Measurements from ENCODE around the gene EPHB2.

DNA sequence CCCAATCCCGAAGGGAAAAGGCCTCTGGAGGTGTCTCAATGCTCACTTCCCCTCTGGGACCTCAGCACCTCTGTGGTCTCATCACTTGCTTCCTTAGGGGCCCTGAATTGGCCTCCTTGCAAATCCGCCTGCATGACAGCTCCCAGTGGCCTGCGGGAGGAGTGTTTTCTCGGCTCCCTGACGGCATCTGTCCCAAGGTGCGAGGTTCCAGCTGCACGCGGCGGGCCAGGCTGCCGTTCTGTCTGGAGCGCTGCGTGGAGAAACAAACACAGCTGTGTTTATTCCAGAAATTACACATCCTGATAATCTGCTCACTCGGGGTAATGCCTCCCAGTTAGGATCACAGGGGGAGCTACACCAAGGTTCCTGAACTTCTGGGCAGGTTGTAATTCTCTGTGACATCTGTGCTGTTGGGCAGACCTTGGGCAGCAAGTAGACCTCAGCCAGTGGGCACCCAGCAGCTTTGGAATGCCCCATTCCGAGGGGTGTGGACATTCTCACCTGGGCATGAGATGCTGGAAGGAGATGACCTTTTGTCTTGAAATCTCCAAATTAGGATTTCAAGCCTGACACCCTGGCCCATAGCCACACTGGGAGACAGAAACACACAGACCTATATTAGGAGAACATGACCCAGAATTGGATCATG lies 18.2 kb downstream of the EPHB2 start:
- TF ChIP-seq EZH2 (IDR thresholded peaks at IDR 0.05) (no peak), FOXP2 (optimal IDR thresholded peaks at IDR 0.05; ENCODE audit: control extremely low read depth, extremely low read length, insufficient read depth) (no peak), POLR2AphosphoS5 (IDR thresholded peaks at IDR 0.05; ENCODE audit: borderline replicate concordance, low read depth, low read length) (no peak)

Data from SK-N-MC (cell line).